Epidermal melanocyte (primary cell): ENCODE measurements around the gene PASK.

Experiments
- DNase-seq: peaks from one replicate; pipeline ENCODE4 v3.0.0; 2011; ENCODE audit warnings: low spot score; ENCODE audit not compliant: insufficient read length

Gene PASK

DNA sequence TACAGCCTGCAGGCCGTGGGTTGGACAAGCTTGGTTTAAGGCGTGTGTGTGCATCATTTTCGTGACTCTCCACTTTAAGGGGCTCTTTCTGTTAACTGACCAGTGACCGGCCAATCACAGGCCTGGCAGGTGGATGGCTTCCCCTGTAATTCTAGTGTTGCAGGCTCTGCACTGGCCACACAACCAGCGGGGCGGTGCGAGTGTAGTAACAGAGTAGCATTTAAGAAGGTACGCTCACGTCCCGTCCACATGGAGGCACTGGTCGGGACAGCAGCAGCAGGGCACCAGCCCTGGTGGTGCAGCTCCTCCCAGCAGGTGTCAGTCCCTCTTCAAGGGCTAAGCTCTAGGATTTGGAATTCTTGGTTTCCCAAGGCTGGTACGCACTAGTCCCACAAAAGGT is 31.2 kb upstream of the PASK start:
- no peak for DNase-seq

DNA sequence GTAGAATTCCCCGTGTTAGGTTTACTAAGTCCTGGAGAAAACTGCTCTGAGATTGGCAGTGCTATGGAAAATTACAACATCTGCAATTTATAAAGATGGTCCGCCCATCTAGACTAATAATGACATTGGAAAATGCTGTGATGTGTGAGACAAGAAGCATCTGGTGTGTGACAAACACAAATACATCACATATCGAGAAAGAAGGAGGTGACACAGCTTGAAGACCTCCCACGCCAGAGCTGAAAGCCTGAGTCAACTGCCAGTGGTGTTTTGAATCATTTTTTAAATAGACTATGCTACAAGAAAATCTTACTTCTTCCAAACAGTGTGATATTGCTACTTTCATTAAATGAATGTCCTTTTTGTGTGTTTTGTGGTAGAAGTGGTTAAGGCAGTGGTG is 30.6 kb upstream of the PASK start:
- no peak for DNase-seq

DNA sequence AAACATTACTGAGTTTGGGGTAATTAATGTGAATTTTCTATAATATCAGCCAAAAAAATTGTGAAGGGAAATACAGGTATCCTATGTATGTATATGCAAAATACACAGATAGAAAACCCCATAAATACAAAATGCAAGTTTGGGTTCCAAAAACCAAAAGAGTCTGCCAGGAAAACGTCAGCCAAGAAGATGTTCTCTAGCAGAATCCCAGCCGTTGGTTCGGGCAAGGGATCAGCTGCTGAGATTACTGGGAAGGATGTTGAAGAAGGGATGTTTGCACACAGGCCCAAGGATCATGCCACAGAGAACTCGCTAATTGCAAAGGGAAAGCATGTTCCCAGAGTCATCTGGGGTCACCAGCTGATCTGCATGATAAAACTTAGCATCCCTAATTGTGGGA is 29.7 kb upstream of the PASK start:
- no peak for DNase-seq

DNA sequence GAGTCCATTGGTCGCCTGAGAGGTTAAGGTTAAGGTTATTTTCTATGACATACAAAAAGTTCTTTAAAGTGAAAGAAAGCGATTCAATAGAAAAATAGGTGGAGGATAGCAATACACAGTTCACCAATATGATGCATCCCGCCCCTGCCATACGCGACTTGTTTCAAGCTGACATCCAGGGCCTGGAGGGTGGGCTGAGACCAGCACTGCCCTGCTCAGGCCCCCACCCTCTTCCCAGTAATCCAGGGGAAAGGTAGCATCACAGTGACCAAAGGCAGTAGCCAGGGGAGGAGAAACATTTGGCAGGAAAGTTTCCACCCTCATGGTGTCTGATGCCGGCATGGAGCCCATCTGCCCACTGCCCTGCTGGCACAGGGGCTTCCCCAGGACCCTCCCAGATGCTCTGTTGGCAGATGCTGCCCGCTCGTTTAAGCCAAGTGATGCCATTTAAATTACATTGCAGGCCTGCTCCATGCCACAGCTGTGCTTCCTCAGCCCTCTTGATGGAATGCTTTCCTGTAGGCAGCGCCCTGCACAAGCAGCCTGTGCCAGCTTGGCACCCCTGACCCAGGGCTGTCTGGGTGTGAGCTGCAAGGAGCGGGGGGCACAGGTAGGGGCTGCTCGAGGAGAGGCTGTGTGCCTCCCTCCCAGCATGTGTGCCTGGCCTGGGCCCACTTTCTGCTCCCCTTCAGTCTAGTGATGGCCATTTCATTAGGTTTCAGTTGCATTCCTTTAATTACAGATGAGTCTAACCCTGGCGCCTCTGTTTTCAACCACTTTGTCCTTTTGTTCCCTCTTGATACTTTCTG is 28.5 kb upstream of the PASK start:
- DNase-seq: no peak

DNA sequence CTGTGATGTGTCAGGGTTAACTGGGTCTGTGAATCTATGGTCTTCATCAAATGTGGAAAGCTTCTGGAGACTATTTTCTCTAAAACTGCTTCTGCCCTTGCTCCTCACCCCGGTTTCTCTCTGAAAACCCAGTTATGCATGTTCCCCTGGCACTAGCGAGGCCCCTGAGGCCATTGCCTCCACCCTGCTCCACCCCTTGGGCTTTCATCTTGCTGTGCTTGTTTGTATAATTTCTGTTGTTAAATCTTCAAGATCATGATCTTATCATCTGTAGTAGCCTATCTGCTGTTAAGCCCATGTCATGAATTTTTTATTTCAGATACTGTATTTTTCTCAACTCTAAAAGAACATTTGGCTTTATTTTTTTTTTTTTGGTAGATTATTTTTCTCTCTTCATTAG is 24.3 kb upstream of the PASK start:
- DNase-seq: no peak

DNA sequence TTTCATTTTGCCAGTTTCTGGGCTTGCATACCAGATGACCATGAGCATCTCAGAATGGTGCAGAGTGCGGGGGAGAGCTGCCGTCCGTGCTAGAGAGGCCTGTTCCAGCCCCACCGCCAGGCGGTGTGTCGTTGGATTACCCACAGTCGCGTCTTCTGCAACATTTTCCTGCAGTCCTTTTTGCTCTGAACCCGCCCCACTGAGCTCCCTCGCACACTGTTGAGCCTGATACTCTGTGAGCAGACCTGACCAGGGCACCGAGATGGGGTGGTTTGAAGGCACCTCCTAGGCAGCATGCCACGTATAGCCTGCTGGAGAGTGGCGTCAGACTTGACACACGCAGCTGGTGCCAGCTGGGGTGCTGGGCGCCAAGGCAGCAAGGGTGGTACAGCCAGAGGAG is 19.1 kb upstream of the PASK start:
- DNase-seq: no peak

DNA sequence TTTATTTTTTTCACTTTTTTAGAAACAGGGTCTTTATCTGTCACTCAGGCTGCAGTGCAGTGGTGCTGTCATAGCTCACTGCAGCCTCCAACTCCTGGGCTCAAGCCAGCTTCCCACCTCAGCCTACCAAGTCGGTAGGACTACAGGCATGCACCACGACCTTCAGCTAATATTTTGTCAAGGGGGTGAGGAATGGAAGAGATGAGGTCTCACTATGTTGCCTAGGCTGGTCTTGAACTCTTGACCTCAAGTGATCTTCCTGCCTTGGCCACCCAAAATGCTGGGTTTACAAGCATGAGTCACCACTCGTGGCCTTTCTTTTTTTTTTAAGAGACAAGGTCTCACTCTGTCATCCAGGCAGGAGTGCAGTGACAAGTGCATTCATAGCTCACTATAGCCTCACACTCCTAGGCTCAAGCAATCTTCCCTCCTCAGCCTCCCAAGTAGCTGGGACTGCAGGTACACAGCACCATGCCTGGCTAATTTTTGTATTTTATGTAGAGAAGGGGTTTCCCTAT is 14.4 kb upstream of the PASK start:
- no peak for DNase-seq

DNA sequence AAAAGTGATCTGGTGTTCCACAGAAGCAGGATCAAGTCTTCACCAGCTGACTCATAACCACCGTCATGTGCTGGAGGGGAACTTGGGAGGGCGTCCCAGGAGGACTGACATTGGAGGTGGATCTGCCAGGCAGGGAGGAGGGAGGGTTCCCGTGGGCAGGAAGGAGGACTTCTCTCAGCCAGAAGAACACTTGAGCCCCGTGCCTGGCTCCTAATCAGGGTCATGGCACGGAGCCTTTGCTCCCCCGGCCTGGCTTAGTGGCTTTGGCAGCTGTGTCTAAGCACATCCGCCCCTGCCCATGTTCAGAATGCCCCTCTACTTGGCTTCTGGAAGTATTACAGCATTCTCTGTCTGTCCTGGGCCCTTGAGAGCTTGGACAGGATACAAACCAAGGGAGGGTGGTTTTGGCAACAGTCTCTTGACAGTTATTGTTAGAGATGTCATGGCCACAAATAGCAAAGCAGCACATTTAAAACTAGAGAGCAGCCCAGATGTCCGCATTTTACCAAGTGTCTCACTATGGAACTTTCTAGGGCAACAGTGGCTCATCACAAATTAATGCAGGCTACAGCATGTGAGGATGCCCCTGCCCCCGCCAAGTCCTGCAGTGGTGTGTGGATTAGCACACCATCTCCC is 12.5 kb upstream of the PASK start:
- DNase-seq: no peak

DNA sequence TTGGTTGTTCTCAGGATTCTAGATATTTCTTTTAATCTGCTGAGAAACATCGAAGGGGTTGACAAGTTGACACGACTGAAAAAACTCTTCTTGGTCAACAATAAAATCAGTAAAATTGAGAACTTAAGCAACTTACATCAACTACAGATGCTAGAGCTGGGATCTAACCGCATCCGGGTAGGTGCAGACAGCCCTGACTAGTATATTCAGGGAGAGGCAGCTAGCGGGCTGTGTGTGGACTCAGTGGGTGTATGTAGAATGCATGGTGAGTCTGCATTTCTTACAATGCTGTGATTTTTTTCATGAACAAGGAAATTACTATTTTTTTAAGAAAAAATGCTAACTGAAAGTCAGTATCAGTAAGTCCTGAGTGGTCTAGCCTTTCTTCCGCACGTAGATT is 11.0 kb upstream of the PASK start:
- DNase-seq: no peak

DNA sequence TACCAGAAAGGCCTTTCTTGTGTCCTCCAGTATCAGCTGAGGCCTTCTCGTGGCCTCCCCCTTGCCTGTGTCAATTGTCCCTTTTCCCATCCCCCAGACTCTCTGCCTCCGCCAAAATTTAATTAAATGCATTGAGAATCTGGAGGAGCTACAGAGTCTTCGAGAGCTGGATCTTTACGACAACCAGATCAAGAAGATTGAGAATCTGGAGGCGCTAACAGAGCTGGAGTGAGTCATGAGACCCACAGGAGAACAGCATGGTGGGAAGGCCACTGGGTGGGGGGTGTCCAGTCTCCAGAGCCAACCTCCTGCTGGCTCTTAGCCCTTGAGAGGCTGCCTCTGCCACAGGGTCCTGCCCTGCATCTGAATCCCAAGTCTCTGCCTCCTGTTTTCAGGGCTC is 9.8 kb upstream of the PASK start:
- DNase-seq: no peak

DNA sequence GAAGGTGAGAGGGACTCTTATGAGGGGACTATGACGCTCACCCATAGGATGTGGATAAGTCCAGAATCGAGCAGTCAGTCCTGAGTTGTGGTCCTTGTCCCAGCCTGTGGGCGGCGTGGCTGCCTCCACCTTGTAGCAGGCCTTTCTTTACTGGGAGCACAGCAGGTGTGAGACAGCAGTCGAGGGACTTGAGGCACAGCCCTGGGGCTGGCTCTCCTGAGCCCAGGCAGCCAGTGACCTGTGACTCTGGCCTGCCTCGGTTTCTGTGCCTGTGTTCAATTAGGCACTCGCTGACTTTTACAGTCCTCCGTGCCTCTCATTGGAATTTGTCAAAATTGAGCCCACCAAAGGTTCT is 9.3 kb upstream of the PASK start:
- DNase-seq: no peak

DNA sequence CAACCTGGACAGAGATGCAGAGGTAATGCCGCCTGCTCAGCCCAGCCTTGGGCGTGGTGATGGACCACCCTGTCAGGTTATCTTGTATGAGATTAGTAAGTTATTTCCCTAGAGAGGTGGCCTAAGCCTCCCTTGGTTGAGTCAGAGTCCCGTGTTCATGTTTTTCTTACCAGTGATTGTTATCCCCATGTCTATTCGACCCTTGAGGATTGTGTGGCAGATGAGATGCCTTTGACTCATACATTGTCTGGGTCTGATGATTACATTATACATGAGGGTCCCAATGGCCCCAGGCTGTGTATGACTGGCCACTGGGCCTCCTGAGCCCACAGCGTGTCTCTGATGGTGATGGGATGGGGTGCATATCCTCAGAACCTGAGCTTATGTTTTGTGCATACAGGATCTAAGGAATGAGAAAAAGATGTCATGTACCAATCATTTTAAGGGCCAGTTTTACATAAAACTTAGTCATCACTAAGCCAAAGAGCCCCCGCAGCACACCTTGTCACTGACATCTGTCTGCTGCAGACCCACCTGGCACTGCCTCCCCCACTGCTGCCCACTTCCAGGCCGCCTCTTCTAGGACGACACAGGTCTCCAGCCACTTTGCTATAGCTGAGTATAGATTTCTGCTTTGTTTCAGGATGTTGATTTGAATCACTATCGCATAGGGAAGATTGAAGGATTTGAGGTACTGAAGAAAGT is 8.7 kb upstream of the PASK start:
- no peak for DNase-seq

DNA sequence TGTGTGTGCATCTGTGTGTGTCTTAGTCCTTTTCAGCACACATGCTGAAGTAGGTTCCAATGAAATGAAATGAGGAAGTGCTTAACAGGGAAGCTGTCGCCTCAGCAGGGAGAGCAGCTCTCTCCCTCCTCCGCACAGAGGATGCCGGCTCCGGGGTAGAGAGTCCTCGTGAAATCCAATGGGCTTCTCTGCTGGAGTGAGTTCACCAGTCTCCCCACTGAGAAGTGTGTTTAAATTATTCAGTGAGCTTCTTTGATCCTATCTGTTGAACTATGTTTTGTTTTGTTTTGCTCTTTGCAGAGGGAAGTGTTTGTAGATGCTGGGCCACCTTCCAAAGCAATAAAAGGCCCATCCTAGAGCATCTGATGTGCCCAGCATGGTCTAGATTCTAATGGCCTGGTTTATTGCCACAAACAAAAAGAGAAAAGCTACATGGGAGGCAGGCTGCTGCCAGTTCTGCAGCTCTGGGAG is 7.7 kb upstream of the PASK start:
- no peak for DNase-seq

DNA sequence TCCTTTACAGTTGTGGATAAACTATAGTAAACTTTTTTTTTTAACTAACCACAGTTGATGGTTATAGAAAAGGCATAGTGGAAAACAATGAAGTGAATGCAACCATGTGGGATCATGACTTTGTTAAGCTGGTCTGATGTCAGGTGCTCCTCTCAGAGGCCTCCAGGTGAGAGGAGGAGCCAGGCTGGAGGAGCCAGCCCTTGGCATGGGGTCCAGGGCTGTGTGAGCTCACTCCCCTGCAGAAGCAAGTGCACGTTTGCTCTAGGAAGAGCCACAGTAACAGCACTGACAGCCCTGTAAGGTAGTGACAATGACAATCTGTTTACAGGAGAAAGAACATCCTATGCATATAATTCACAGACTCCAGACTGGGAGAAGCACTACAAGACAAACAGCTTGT is 6.7 kb upstream of the PASK start:
- no peak for DNase-seq

DNA sequence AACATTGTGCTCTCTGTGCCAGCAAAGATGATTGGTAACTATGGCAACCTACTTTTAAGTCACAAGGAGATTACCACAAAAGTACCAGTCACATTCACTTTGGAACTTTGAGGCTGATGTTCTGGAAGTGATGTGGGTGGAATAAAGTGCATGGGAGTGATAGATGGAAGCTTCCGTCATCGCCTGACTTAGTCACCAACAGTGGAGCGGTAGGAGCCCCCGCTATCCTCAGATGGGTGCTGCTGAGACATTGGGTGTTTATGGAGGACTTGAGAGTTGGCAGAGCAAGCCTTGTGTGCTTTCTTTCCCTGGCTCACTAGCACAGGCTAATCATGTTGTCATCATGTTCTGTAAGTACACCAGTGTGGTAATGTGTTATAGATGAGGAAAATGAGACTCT is 5.6 kb upstream of the PASK start:
- DNase-seq: no peak

DNA sequence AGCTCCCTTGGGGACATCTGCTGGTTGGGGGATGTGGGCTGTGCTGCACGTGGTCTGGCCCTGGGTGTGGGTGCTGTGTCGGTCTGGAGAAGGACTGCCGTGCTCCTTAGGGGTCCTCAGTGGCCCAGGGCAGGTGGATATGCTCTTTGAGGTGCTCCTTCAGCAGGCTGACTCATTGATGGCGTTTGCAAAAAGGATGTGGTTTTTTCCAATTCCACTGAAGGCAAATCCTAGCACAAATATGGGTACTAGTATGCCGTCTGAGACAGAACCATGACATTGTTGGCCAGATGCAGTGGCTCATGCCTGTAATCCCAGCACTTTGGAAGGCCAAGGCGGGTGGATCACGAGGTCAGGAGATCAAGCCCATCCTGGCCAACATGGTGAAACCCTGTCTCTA is 4.3 kb upstream of the PASK start:
- no peak for DNase-seq

DNA sequence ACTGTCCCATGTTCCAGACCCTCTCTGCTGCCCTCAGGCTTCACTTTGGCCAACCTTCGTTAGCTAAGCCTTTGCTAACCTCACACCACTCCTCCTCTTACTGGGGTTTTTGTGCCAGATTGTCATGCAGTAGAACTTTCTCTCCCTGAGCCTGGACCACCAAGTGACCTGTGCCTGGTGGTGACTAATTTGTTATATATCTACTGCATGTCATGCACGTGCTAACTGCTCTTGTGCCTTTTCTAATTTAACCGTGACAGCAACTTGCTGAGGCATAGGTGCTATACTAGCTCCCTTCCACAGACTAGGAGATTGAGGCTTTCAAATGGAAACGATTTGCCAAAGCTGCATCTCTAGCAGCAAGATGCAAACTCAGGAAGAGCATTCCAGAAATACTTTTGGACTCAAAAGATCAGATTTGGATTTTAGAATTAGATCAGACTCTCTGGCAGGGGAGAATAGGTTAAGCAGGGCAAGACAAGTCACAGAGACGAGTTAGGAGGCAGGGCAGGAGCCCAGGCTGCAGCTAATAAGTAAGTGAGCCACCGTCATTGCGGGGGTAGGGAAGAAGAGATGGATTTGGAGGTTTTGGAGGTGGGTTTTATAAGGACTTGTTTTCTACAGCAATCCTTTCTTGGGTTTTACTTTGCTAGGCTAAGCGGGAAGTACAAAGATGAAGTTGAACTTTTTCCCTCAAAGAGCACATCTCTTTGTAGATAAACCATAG is 2.8 kb upstream of the PASK start:
- DNase-seq: no peak

DNA sequence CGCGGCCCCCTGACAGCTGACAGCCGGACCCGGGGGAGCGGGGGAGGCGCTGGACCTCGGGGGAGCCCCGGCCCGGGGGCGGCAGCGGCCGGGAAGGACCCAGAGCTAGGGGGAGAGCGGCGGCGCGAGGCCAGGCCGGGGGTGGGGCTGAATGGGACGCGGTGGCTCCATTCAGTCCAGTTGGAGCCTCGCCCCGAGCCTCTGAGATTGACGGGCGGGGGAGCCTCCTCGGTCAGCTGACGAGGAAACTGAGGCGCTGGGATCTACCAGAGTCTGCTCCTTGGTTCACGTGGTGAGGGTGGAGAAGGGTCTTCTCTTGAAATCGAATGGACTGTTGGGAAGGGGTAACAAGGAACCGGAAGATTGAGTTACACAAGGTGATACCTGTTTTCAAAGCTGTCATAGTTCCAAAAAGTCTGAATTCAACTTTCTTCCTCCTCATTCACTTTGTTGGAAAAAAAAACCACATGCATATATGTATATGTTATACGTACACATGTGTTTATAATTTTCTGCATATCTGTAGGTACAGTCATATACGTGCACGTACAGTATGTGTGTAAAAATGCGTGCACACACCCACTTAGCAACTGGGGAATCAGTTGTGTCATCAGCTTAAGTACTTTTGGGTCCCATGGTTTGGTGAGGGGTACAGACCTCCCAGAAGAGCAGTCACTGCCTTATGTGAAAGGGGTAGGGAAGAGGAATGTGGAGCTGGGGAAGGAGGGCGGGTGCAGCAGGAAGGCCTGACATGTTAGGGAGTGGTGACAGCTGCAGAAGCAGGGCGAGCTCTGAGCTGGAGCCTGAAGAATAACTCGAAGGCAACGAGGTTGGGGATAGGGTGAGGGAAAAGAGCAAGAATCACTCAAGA is 1.6 kb upstream of the PASK start:
- DNase-seq: no peak

DNA sequence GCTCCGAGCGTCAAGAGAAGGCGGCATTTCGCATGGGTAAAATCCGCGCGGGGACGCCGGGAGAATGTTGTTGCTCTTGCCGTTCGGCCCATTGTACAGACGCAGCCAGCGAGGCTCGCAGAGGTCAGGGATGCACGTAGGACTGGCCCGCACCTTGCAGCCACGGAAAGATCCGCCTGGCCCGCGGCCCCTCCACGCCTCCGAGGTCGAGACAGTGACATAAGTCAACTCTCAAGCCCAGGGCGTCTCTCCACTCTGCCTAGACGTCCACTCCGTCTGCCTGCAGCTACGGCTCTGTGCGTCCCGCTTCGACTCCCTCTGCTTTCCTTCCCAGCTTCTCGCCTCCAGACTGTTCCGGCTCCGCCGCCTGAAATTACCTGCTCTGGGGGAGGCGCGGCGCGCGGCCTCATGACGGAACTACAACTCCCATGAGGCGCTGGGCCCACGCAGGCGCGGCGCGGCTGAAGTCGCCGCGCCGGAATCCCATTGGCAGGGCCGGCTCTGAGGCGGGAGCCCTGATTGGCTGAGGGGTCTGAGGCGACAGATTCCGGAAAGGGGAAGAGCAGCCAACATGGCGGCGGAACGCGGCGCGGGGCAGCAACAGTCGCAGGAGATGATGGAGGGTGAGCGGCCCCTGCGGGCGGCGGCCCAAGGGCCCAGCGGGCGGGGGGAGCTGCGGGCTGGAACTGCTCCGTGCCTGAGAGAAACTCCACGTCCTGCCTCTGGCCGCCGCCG is 820 bp upstream of the PASK start, which contains the start of gene PPP1R7:
Gene PPP1R7, plus strand, starts transcription at position 543 of the 735 bp plus-strand sequence. Its CDS starts 29 bp downstream, at position 572.
- peak; percentile 99 for DNase-seq

DNA sequence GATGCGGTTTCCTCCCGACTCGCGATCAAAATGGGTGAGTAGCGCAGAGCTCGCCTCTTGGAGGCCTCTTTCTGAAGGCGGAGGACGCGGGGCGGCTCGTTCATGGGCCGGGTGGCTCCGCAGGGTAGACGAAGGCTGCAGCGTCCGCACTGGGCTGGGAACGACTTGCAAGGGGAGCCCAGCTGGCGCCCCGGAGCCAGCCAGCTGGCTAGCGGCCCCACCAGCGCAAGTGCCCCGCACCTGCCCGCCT is 328 bp upstream of the PASK start:
- DNase-seq: no peak
